H1 (cell line): ENCODE measurements around the gene R3HDM2. TPM values are rescaled to one million over a fixed set of nuclear protein-coding genes. Genes with fewer than 3 reads are reported as not detected.
A peak's percentile ranks its signal among the peaks of the same experiment; 100 is the strongest.

Experiments used
- CTCF ChIA-PET: fragments of 300-600 bp; sonication (Branson Sonifier 250); formaldehyde crosslinking; loops from one replicate; lab custom pipeline; 2021; ENCODE audit not compliant: partially characterized antibody; lab: Charles Lee
- POLR2A ChIA-PET: fragments of 300-600 bp; sonication (Branson Sonifier 250); formaldehyde crosslinking; loops from one replicate; lab custom pipeline; 2021; ENCODE audit warnings: inconsistent platforms; ENCODE audit not compliant: partially characterized antibody; lab: Charles Lee
- DNase-seq, 2 experiments: peaks; one replicate each; pipeline versions ENCODE4 v3.0.0 to v3.0.0-alpha.2; 2010 to 2022; ENCODE audit warnings: low spot score in 2 of 2, low read depth in 1 of 2, mixed read lengths in 1 of 2
- FAIRE-seq: peaks from 2 replicates; lab custom pipeline; 2011; peaks lifted over from hg19 to GRCh38; lab: Jason Lieb, UNC
- H2AFZ ChIP-seq: 2 replicates; pipeline ENCODE4 v1.8.1; 2012; ENCODE audit warnings: low read length, inconsistent platforms
- H2AK5ac ChIP-seq: 2 replicates; pipeline ENCODE4 v1.6.1; 2013; ENCODE audit warnings: low read depth, low read length
- H2BK120ac ChIP-seq: replicated peaks from 2 replicates; pipeline ENCODE3; 2013; ENCODE audit warnings: low read depth, low read length, inconsistent platforms
- H2BK12ac ChIP-seq: 2 replicates; pipeline ENCODE4 v1.6.1; 2013; ENCODE audit warnings: low read depth, low read length
- H2BK15ac ChIP-seq: 2 replicates; pipeline ENCODE4 v1.6.1; 2013; ENCODE audit warnings: low read length
- H2BK20ac ChIP-seq: 2 replicates; pipeline ENCODE4 v1.6.1; 2013; ENCODE audit warnings: low read length
- H2BK5ac ChIP-seq: 2 replicates; pipeline ENCODE4 v1.6.1; 2013; ENCODE audit warnings: low read depth, low read length
- H3K14ac ChIP-seq: 2 replicates; pipeline ENCODE4 v1.6.1; 2013; ENCODE audit warnings: inconsistent platforms; ENCODE audit not compliant: insufficient read length
- H3K18ac ChIP-seq: 2 replicates; pipeline ENCODE4 v1.6.1; 2013; ENCODE audit warnings: low read length; ENCODE audit errors: extremely low read depth
- H3K23ac ChIP-seq: 2 replicates; pipeline ENCODE4 v1.6.1; 2013; ENCODE audit warnings: inconsistent platforms; ENCODE audit not compliant: insufficient read length
- H3K23me2 ChIP-seq: 2 replicates; pipeline ENCODE4 v1.6.1; 2013; ENCODE audit warnings: low read depth, low read length
- H3K27ac ChIP-seq: 2 replicates; pipeline ENCODE4 v1.6.1; 2011; ENCODE audit warnings: low read depth, low read length, inconsistent platforms
- H3K27me3 ChIP-seq, 4 experiments: replicated peaks in 1 of 4; 1 replicate in 1 of 4; 2 replicates in 3 of 4; pipeline versions ENCODE4 v1.6.1 to v1.8.1; 2011 to 2013; ENCODE audit warnings: low read length in 3 of 4, mild to moderate bottlenecking in 3 of 4, inconsistent platforms in 2 of 4, mixed read lengths in 2 of 4, moderate library complexity in 1 of 4; ENCODE audit not compliant: control insufficient read depth in 3 of 4, insufficient read depth in 3 of 4; ENCODE audit errors: extremely low read depth in 1 of 4
- H3K36me3 ChIP-seq, 4 experiments: 2 replicates each; pipeline versions ENCODE4 v1.6.1 to v1.8.1; 2011 to 2013; ENCODE audit warnings: mild to moderate bottlenecking in 4 of 4, low read length in 3 of 4, moderate library complexity in 2 of 4, control low read depth in 1 of 4, inconsistent platforms in 1 of 4; ENCODE audit not compliant: insufficient read depth in 4 of 4, control insufficient read depth in 2 of 4
- H3K4ac ChIP-seq: replicated peaks from 2 replicates; pipeline ENCODE3; 2013; ENCODE audit warnings: low read length, low read depth, mixed read lengths, inconsistent platforms; ENCODE audit not compliant: insufficient read length
- H3K4me1 ChIP-seq, 4 experiments: replicated peaks in 1 of 4; 1 replicate in 1 of 4; 2 replicates in 3 of 4; pipeline versions ENCODE4 v1.6.1 to v1.8.1; 2011 to 2013; ENCODE audit warnings: low read length in 3 of 4, inconsistent platforms in 2 of 4, mixed read lengths in 1 of 4; ENCODE audit not compliant: insufficient read depth in 4 of 4, control insufficient read depth in 3 of 4
- H3K4me2 ChIP-seq, 2 experiments: 2 replicates each; pipeline versions ENCODE4 v1.6.1 to v1.8.1; 2011 to 2013; ENCODE audit warnings: low read depth in 2 of 2, low read length in 2 of 2, control low read depth in 1 of 2, inconsistent platforms in 1 of 2, mild to moderate bottlenecking in 1 of 2; ENCODE audit not compliant: insufficient read depth in 1 of 2
- H3K4me3 ChIP-seq, 4 experiments: fragments of 200-600, 300-600 bp in 1 of 4; sonication (generic), shearing (Covaris generic), sonication (Bioruptor Twin) in 1 of 4; 2 replicates each; pipeline versions ENCODE4 v1.5.1 to v1.8.1; 2011 to 2016; ENCODE audit warnings: low read length in 4 of 4, low read depth in 3 of 4, control low read depth in 2 of 4, inconsistent platforms in 2 of 4, mild to moderate bottlenecking in 2 of 4, mixed read lengths in 1 of 4, moderate library complexity in 1 of 4; ENCODE audit not compliant: insufficient read depth in 2 of 4; ENCODE audit errors: extremely low read depth in 1 of 4
- H3K56ac ChIP-seq: replicated peaks from 2 replicates; pipeline ENCODE3; 2013; ENCODE audit warnings: low read depth, mild to moderate bottlenecking, mixed read lengths, low read length, inconsistent platforms; ENCODE audit not compliant: insufficient read length
- H3K79me1 ChIP-seq: 2 replicates; pipeline ENCODE4 v1.6.1; 2013; ENCODE audit warnings: low read depth, low read length, control low read depth
- H3K79me2 ChIP-seq, 2 experiments: 2 replicates each; pipeline versions ENCODE4 v1.6.1 to v1.8.1; 2012 to 2013; ENCODE audit warnings: low read length in 2 of 2, mild to moderate bottlenecking in 2 of 2, inconsistent platforms in 1 of 2; ENCODE audit not compliant: insufficient read depth in 2 of 2, control insufficient read depth in 1 of 2
- H3K9ac ChIP-seq, 4 experiments: replicated peaks in 1 of 4; 1 replicate in 1 of 4; 2 replicates in 3 of 4; pipeline versions ENCODE4 v1.6.1 to v1.8.1; 2011 to 2013; ENCODE audit warnings: low read depth in 3 of 4, low read length in 3 of 4, control low read depth in 2 of 4, mild to moderate bottlenecking in 2 of 4, moderate library complexity in 2 of 4, inconsistent platforms in 1 of 4; ENCODE audit errors: extremely low read depth in 1 of 4
- H3K9me3 ChIP-seq, 2 experiments: 2 replicates each; pipeline versions ENCODE4 v1.6.1 to v1.8.1; 2012 to 2013; ENCODE audit warnings: mild to moderate bottlenecking in 2 of 2, moderate library complexity in 2 of 2, control low read depth in 1 of 2, inconsistent platforms in 1 of 2, low read depth in 1 of 2, low read length in 1 of 2, mixed read lengths in 1 of 2; ENCODE audit not compliant: insufficient read depth in 2 of 2
- H4K20me1 ChIP-seq, 2 experiments: replicated peaks in 1 of 2; 2 replicates each; pipeline versions ENCODE3 to v1.8.1; 2011 to 2013; ENCODE audit warnings: inconsistent platforms in 2 of 2, low read length in 2 of 2, mild to moderate bottlenecking in 1 of 2; ENCODE audit not compliant: insufficient read depth in 2 of 2, control insufficient read depth in 1 of 2
- H4K5ac ChIP-seq: 2 replicates; pipeline ENCODE4 v1.6.1; 2013; ENCODE audit warnings: low read length, low read depth, mixed read lengths, inconsistent platforms; ENCODE audit not compliant: insufficient read length
- H4K8ac ChIP-seq: 2 replicates; pipeline ENCODE4 v1.8.0; 2013; ENCODE audit warnings: mild to moderate bottlenecking, moderate library complexity, low read length, inconsistent platforms; ENCODE audit not compliant: insufficient read depth; ENCODE audit errors: extremely low read depth
- H4K91ac ChIP-seq: replicated peaks from 2 replicates; pipeline ENCODE3; 2013; ENCODE audit warnings: low read length, mixed read lengths, inconsistent platforms; ENCODE audit not compliant: insufficient read length
- ASH2L ChIP-seq: fragments of 200-600, 300-600 bp; sonication (generic); IDR thresholded peaks from one replicate; pipeline ENCODE4 v1.7.1; 2017; ENCODE audit warnings: low read length
- E2F6 ChIP-seq: IDR thresholded peaks from 2 replicates; pipeline ENCODE4 v1.6.1; 2012; ENCODE audit warnings: inconsistent platforms
- HDAC2 ChIP-seq, 2 experiments: fragments of 300-600 bp in 1 of 2; sonication (generic) in 1 of 2; IDR thresholded peaks; 2 replicates each; pipeline ENCODE4 v1.6.1; 2011 to 2012; ENCODE audit warnings: low read depth in 2 of 2, low read length in 2 of 2, mild to moderate bottlenecking in 2 of 2, moderate library complexity in 2 of 2, borderline replicate concordance in 1 of 2, inconsistent platforms in 1 of 2
- JUN ChIP-seq: IDR thresholded peaks from 2 replicates; pipeline ENCODE4 v1.6.1; 2011; ENCODE audit warnings: low read depth, mild to moderate bottlenecking, improper control_type of control experiment, low read length
- NANOG ChIP-seq: IDR thresholded peaks from 2 replicates; pipeline ENCODE4 v1.6.1; 2011; ENCODE audit warnings: low read length, low read depth, mild to moderate bottlenecking, inconsistent platforms; ENCODE audit not compliant: insufficient read depth, poor library complexity, severe bottlenecking
- SIN3A ChIP-seq, 2 experiments: IDR thresholded peaks in 1 of 2; conservative IDR thresholded peaks in 1 of 2; 2 replicates each; pipeline ENCODE4 v1.6.1; 2011 to 2012; ENCODE audit warnings: low read length in 2 of 2, improper control_type of control experiment in 1 of 2, low read depth in 1 of 2, mild to moderate bottlenecking in 1 of 2
- YY1 ChIP-seq: IDR thresholded peaks from 2 replicates; pipeline ENCODE4 v1.6.1; 2011; ENCODE audit warnings: low read depth, mild to moderate bottlenecking, low read length
- WGBS, 2 experiments: shearing (Covaris generic) in 1 of 2; methylation state at CpG; one replicate each; pipeline versions ENCODE4 v1.1.6 to v1.1.7; 2013 to 2015; ENCODE audit warnings: low lambda C conversion rate in 2 of 2, mixed read lengths in 2 of 2, inconsistent platforms in 1 of 2, low coverage in 1 of 2, missing lambda C conversion rate in 1 of 2; ENCODE audit not compliant: insufficient replicate concordance in 2 of 2, insufficient coverage in 1 of 2, insufficient read length in 1 of 2; ENCODE audit errors: extremely low coverage in 1 of 2, missing lambda C conversion rate in 1 of 2; 5-methylcytosine and 5-hydroxymethylcytosine counted together
- polyA plus RNA-seq, 7 experiments: library from polyadenylated mRNA; depleted of rRNA in 3 of 7; stranded (reverse) in 5 of 7; unstranded in 2 of 7; fragments of >200 nt in 5 of 7; fragments of 200-250 nt in 2 of 7; gene quantifications; 1 replicate in 5 of 7; 2 replicates in 1 of 7; 4 replicates in 1 of 7; pipeline versions ENCODE4 v1.2.1 to v1.2.3, GENCODE V29; 2011 to 2013; ENCODE audit warnings: missing spikeins in 2 of 7, mixed read lengths in 2 of 7
- total RNA-seq: library from RNA; stranded (reverse); fragmentation: NEBNext Ultra II Directional; extraction: Animal tissue kit (Norgen Biotek cat#: 25700); gene quantifications from 2 replicates; pipeline ENCODE4 v1.2.1, GENCODE V29; 2021

R3HDM2 gene
- total and polyA plus RNA-seq, 2 of the 8 experiments (the other 6 are each of a cell fraction or from before 2014, with no cell fraction given) = 25.6 to 27.0 TPM

DNA sequence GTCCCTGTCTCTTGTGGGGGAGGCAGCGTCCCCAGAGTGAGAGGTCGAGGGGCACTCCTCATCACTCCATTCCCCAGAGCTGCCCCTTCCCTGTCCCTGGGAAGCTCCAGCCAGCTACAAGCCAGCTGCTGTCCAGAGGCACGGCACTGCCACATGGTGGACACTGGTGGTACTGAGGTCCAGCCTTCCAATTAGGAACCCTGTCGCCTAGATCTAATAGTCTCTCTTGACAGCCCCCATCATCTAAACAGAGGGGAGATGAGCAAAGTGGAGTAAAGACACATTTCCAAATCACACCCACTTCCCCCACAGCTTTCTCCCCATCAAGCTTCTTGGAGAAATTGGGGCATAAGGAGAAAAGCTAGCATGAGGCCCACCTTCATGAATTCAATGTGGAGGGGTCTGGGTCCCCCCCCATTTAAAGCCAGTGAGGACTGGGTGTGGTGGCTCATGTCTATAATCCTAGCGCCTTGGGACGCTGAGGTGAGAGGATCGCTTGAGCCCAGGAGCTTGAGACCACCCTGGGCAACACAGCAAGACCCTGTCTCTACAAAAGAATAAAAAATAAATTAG, 22.2 kb upstream of the R3HDM2 start:
- DNase-seq (peak in 1 of 2 experiments; percentile 94), FAIRE-seq (peak; percentile 58)
- no peak overlapping the region for H3K27ac ChIP-seq
- H3K4me2 ChIP-seq = no peak overlapping the region
- H3K9me3 ChIP-seq = no peaks in the 10 kb centered on the region
- no peaks in the 10 kb centered on the region for H3K79me1 ChIP-seq
- H2AK5ac ChIP-seq = no peak overlapping the region
- 0 out of 2 replicates have a peak overlapping the region, but pooled peaks have one; percentile 35 for H4K8ac ChIP-seq
- H2BK5ac ChIP-seq = no peak overlapping the region
- H2BK20ac ChIP-seq = no peak overlapping the region
- no peaks in the 10 kb centered on the region for H4K20me1 ChIP-seq
- no peak overlapping the region for H3K9ac ChIP-seq
- peaks cover 9% of the 10 kb centered on the region for H3K23me2 ChIP-seq
- H3K23ac ChIP-seq = no peak overlapping the region
- H2BK15ac ChIP-seq = no peak overlapping the region; the same call in 1 of the 2 replicates
- 39% methylated on average over 7 of the region's 7 CpGs; no CpG with 5 or more reads in 1 of the 2 experiments for WGBS, 2 experiments
- H3K27me3 ChIP-seq = no peaks in the 10 kb centered on the region
- no peak overlapping the region for H4K91ac ChIP-seq
- H4K5ac ChIP-seq = no peak overlapping the region
- H3K56ac ChIP-seq = no peak overlapping the region
- peaks cover 0 to 13% of the 10 kb centered on the region in 2 experiments; a peak in 1 of 4 replicates for H3K79me2 ChIP-seq
- H3K4me1 ChIP-seq = peaks cover 0 to 28% (median 19%) of the 10 kb centered on the region in 4 experiments; a peak in 6 of 7 replicates
- POLR2A ChIA-PET = interaction anchor here (0.6 to 11.2 kb wide), 21 partner anchors 8 to 229 kb away, joined by 3 to 168 read pairs (median 4); partner anchors contain the start of genes INHBC, R3HDM2, SHMT2 and STAC3
- CTCF ChIA-PET = interaction anchor here (0.8 to 18.5 kb wide), 57 partner anchors 8 to 1324 kb away, joined by 3 to 478 read pairs (median 7); partner anchors contain the start of genes ARHGAP9, INHBC, MARS1 and SHMT2
- no peak overlapping the region for H2BK120ac ChIP-seq
- H3K36me3 ChIP-seq = peaks cover 0 to 4% (median 0%) of the 10 kb centered on the region in 4 experiments; a peak in 1 of 8 replicates
- no peak overlapping the region for H2AFZ ChIP-seq
- H3K4ac ChIP-seq = no peak overlapping the region
- H2BK12ac ChIP-seq = peak overlapping the region; percentile 64; the same call in 1 of the 2 replicates
- H3K4me3 ChIP-seq = no peak overlapping the region
- no peak overlapping the region for H3K18ac ChIP-seq
- H3K14ac ChIP-seq = no peak overlapping the region
- no peak for TF ChIP-seq ASH2L
- TF ChIP-seq HDAC2 (IDR thresholded peaks at IDR 0.05; ENCODE audit: borderline replicate concordance in 1 of 2, low read depth in 2 of 2, low read length in 2 of 2) = no peak
- no peak for TF ChIP-seq E2F6
- TF ChIP-seq JUN = no peak
- peak in 1 of 2 experiments; percentile 69; a peak in 1 of 4 replicates for TF ChIP-seq SIN3A (conservative IDR thresholded peaks at IDR 0.05 in 1 of 2, IDR thresholded peaks at IDR 0.05 in 1 of 2; ENCODE audit: low read depth in 1 of 2, low read length in 2 of 2)
- TF ChIP-seq NANOG = no peak
- TF ChIP-seq YY1 = 0 out of 2 replicates have a peak, but pooled peaks have one; percentile 17
